ENCODE measurements around the gene LSM10.

- TF ChIP-seq, protein P1, sequence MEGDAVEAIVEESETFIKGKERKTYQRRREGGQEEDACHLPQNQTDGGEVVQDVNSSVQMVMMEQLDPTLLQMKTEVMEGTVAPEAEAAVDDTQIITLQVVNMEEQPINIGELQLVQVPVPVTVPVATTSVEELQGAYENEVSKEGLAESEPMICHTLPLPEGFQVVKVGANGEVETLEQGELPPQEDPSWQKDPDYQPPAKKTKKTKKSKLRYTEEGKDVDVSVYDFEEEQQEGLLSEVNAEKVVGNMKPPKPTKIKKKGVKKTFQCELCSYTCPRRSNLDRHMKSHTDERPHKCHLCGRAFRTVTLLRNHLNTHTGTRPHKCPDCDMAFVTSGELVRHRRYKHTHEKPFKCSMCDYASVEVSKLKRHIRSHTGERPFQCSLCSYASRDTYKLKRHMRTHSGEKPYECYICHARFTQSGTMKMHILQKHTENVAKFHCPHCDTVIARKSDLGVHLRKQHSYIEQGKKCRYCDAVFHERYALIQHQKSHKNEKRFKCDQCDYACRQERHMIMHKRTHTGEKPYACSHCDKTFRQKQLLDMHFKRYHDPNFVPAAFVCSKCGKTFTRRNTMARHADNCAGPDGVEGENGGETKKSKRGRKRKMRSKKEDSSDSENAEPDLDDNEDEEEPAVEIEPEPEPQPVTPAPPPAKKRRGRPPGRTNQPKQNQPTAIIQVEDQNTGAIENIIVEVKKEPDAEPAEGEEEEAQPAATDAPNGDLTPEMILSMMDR (conservative IDR thresholded peaks at IDR 0.05 in 1 of 2, IDR thresholded peaks at IDR 0.05 in 1 of 2; ENCODE audit: extremely low read depth in 1 of 2, insufficient read depth in 1 of 2, low read depth in 1 of 2, low read length in 2 of 2): no peak
- TF ChIP-seq EZH2 (IDR thresholded peaks at IDR 0.05; ENCODE audit: borderline replicate concordance, low read length): no peak
These were observed 20.2 kb upstream of the LSM10 start for GRCh38 chr1:36417931-36418330.
